Rectal smooth muscle tissue (tissue), 1 donor: ENCODE data around the gene DKK3.

Experiments used
- H3K27ac ChIP-seq: one replicate; pipeline ENCODE4 v1.7.0; 2013; ENCODE audit warnings: low read depth, low read length, inconsistent platforms
- H3K27me3 ChIP-seq: one replicate; pipeline ENCODE4 v1.7.0; 2013; ENCODE audit warnings: low read length; ENCODE audit not compliant: control insufficient read depth, insufficient read depth
- H3K36me3 ChIP-seq: one replicate; pipeline ENCODE4 v1.7.0; 2013; ENCODE audit warnings: low read length; ENCODE audit not compliant: control insufficient read depth, insufficient read depth
- H3K4me1 ChIP-seq: one replicate; pipeline ENCODE4 v1.7.0; 2013; ENCODE audit warnings: low read length; ENCODE audit not compliant: control insufficient read depth, insufficient read depth
- H3K4me3 ChIP-seq: one replicate; pipeline ENCODE4 v1.7.0; 2013; ENCODE audit warnings: low read length
- H3K9ac ChIP-seq: one replicate; pipeline ENCODE4 v1.7.0; 2013; ENCODE audit warnings: low read length

The DKK3 gene

DNA sequence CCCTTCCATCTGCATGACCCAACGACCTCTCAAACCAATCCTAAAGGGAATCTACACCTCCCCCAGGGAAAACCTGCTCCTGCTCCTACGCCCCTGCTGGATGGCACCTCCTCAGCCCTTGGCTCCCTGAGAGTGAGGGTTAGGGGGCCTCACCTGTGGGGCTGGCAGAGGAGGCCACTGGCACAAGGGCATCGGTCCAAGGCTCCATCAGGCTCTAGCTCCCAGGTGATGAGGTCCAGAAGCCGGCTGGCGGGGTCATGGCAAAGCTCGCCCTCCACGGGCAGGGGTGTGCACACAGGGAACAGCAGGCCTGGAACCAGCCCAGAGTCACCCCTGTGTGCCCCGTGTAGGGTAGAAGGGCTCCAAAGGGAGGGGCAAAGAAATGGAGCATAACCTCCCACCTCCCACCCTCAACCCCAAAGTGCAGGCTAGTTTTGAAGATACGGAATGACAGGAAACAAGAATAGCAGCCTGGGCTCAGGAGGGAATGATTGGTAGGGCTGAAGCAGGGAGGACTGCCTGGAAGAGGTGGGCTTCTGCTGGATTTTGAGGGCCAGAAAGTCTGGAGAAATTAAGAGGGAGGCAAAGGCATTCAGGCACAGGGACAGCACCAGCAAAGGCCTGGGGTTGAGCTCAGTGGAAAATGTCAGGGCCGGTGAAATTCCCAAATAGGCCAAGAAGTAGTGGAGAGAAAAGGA, 42.6 kb downstream of the DKK3 start:
- H3K27me3 ChIP-seq: no peaks in the 10 kb centered on the region
- H3K4me3 ChIP-seq: no peak overlapping the region
- no peaks in the 10 kb centered on the region for H3K4me1 ChIP-seq
- no peak overlapping the region for H3K27ac ChIP-seq
- no peak overlapping the region for H3K9ac ChIP-seq
- no peaks in the 10 kb centered on the region for H3K36me3 ChIP-seq

DNA sequence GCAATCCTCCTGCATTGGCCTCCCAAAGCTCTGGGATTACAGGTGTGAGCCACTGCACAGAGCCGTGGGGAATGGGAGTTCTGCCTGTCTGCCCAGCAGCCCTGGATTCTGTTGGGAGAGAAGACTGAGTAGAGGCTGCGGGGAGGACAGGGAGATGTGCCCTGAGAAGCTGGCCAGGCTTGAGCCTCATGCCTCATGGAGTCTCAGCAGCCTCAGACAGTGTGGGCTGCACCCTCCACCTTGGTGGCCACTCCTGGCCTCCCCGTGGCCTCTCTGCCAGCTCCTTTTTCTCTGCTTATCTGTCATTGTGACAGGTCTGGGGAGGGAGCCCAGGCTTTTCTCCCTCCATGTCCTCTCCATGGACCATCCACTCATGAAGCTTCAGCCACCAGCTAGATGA, 43.2 kb downstream of the DKK3 start:
- H3K27me3 ChIP-seq: no peaks in the 10 kb centered on the region
- no peak overlapping the region for H3K27ac ChIP-seq
- no peaks in the 10 kb centered on the region for H3K36me3 ChIP-seq
- H3K4me1 ChIP-seq: no peaks in the 10 kb centered on the region
- no peak overlapping the region for H3K4me3 ChIP-seq
- H3K9ac ChIP-seq: no peak overlapping the region

DNA sequence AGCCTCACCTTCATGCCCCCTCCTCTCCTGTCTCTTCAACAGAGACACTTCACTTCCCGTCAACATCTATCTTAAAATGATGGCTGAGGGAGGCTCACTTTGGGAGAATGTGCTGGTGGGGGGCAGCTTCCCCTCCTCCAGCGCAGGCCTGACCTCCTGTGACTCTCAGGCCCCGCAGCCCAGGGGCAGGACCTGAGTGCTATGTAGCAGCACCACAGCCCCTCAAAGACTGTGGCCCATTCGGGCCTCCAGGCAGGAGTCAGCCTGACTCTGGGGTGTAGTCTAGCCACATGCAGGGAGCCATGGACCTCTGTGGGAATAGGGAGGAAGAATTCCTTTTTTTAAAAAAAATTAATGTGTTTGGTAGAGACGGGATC, 43.7 kb downstream of the DKK3 start:
- H3K27me3 ChIP-seq: no peaks in the 10 kb centered on the region
- H3K36me3 ChIP-seq: no peaks in the 10 kb centered on the region
- no peak overlapping the region for H3K27ac ChIP-seq
- no peak overlapping the region for H3K4me3 ChIP-seq
- no peak overlapping the region for H3K9ac ChIP-seq
- H3K4me1 ChIP-seq: no peaks in the 10 kb centered on the region

DNA sequence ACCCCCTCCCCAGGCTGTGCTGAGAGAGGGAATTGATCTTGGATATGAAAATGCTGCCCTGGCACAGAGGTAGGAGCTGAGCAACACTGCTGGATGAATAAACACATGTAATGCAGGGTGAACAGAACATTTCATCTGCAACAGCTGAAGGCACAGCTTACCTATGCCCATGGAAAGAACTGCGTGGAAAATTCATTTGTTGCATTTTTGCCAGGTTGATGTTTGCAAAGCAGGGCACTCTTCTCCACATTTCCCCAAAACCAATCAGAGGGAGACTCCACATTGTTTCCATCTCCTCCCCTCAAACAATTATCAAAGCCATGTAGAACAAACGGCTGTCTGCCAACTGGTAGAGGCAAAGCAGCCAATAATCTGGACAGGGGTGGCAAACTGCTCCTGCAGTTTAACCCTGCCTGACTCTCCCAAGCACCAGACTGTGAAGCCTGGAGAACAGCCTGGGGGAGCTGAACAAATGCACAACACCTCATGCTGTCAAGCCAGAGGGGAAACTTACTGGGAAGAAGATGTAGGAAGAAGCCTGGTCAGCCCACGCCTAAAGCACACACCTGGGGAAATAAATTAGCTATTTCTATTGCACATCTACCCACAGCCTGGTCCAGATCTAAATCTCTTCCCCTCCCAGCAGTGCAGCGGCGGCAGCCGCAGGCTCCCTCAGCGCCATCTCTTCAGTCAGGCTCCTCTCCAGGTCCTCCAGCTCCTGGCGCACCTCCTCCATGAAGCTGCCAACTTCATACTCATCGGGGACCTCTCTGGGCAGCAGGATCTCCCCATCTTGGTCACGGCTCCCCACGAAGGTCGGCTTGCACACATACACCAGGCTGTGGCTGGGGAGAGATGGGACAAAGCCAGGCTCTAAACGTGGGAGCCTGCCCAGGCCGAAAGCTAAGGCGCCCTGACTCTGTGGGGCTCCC, 44.3 kb downstream of the DKK3 start:
- Histone ChIP-seq H3K9ac (no peak overlapping the region), H3K36me3 (no peaks in the 10 kb centered on the region), H3K27me3 (no peaks in the 10 kb centered on the region), H3K27ac (no peak overlapping the region), H3K4me1 (no peaks in the 10 kb centered on the region), H3K4me3 (no peak overlapping the region)

DNA sequence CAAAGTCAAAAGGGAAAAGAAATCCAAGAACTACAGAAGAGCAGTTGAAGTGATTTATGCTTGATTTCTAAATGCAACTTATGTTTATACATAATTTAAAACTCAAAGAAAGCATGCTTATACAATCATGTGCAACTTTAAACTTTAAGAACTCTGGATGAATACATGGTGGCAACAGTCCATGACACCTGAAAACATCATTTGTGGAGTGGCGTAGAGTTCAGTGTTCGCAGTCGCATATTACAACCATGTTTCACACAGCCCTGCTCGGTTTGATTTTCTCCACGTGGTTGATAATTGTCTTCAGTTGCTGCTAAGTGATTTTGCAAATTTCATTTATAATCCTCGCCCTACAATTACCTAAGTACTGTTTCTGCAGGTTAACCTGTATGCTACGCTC, 45.4 kb downstream of the DKK3 start:
- Histone ChIP-seq H3K4me3 (no peak overlapping the region), H3K9ac (no peak overlapping the region), H3K36me3 (no peaks in the 10 kb centered on the region), H3K27me3 (no peaks in the 10 kb centered on the region), H3K27ac (no peak overlapping the region), H3K4me1 (no peaks in the 10 kb centered on the region)

DNA sequence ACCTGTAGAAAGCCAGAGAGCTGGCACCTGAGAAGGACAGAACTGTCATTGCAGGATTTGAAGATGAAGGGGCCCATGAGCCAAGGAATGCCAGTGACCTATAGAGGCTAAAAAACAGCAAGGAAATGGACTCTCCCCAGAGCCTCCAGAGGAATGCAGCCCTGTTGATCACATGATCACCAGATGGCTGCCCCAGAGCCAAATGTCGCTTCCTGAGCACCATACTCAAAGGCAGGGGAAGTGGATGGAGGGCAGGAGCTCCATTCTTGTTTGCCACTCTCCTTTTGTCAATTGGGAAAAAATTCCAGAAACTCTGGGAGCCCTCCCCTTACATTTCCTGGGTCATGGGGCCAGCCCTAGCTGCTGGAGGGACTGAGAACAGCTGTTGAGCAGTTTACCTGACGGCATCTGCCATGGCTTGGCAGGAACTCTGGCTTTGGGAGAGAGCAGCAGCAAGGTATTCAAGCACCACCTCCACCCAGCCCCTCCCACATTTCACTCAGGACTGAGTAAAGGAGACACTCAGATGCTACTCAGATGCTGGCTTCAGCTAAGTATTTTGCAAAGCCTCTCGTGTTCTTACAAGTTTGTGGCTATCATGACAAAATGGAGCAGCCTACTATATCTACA, 46.9 kb downstream of the DKK3 start:
- Histone ChIP-seq H3K9ac (no peak overlapping the region), H3K4me3 (no peak overlapping the region), H3K36me3 (peaks cover 6% of the 10 kb centered on the region), H3K27me3 (no peaks in the 10 kb centered on the region), H3K27ac (no peak overlapping the region), H3K4me1 (no peaks in the 10 kb centered on the region)

DNA sequence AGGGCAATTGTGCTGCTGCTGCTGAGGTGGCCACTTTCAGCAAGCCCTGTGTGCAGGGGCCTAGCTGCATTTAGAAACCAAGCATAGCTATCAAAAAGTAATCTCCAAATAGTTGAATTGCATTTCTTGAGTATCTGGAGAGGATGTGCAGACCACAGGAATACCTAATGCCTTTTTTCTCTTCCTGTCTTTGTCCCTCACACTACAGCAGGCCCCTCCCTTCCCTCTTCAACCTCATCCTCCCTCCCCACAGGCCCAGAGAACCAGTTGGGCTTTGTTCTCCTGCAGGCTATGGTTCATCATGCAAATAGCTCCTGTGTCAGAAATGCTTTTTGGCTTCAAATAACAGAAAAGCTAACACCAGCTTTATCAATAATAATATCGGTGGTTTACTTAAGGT, 47.7 kb downstream of the DKK3 start:
- peaks cover 11% of the 10 kb centered on the region for H3K36me3 ChIP-seq
- H3K4me3 ChIP-seq: no peak overlapping the region
- no peak overlapping the region for H3K27ac ChIP-seq
- no peak overlapping the region for H3K9ac ChIP-seq
- no peaks in the 10 kb centered on the region for H3K4me1 ChIP-seq
- no peaks in the 10 kb centered on the region for H3K27me3 ChIP-seq

DNA sequence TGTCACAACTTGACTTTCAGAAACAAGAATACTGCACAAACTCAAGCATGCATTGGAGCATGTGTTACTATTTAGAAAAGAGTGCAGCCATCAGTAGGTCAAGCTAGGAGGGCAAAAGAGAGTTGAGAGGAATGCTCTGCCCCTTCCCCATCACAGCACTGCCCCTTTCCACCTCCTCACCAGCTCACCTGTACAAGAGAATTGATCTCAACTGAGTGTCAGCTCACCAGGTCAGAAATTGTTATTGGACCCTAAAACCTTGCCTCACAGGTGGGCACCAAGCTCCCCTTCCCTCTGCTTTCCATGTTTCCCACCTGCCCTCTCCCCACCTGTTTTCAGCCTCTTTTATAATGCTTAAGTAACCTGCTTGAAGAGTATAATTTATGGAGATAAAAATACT, 48.8 kb downstream of the DKK3 start:
- Histone ChIP-seq H3K27me3 (no peaks in the 10 kb centered on the region), H3K9ac (no peak overlapping the region), H3K27ac (no peak overlapping the region), H3K4me3 (no peak overlapping the region), H3K4me1 (no peaks in the 10 kb centered on the region), H3K36me3 (peaks cover 15% of the 10 kb centered on the region)

DNA sequence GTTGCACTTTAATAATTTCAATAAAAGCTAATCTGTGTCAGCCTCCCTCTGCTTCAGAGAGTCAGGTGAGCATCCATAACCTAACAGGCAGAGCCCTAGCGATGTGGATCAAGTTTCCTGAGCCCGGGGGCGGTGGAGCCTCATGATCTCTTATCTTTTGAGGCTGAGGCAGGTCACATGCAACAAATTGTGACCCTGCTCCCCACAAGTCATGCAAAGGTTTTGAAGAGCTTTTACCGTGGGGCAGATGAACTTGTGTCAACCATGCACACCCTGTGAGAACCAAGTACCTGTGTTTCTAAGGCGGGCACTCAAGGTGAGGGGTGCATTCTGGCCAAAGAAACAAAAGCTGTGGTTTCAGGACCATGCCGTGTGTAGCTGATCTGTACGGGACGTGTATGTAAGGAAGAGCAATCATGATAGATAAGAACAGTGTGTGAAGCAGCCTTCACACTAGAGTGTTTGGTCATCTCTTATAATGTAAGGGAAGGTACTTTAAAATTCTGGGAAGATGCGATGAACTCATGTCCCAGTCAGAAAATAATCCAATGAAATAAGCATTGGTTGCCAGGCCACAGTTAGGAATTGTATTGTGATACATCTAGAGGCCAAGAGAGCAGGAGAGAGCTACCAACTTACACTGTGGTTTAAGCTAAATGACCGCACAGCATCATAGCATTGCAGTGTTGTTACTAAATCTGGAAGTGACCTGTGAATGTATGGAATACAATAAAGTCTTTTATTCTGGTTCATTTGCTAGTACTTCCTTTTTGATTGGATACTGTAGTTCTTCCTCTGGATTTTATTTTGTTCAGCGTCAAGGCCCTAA, 49.8 kb downstream of the DKK3 start:
- Histone ChIP-seq H3K36me3 (peaks cover 15% of the 10 kb centered on the region), H3K4me3 (no peak overlapping the region)

DNA sequence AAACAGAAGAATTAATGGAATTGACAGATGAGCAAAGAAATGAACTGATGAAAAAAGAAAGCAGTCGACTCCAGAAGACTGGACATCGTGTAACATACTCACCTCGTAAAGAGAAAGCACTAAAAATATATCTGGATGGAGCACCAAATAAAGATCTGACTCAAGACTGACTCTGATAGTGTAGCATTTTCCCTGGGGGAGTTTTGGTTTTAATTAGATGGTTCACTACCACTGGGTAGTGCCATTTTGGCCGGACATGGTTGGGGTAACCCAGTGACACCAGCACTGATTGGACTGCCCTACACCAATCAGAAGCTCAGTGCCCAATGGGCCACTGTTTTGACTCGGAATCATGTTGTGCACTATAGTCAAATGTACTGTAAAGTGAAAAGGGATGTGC, 52.4 kb downstream of the DKK3 start:
- H3K9ac ChIP-seq: no peak overlapping the region
- no peaks in the 10 kb centered on the region for H3K27me3 ChIP-seq
- H3K27ac ChIP-seq: no peak overlapping the region
- no peaks in the 10 kb centered on the region for H3K4me1 ChIP-seq
- no peak overlapping the region for H3K4me3 ChIP-seq
- peaks cover 15% of the 10 kb centered on the region for H3K36me3 ChIP-seq

More for the DNA sequence above, 49.8 kb downstream of the DKK3 start:
- Histone ChIP-seq H3K27ac (no peak overlapping the region), H3K9ac (no peak overlapping the region), H3K4me1 (no peaks in the 10 kb centered on the region), H3K27me3 (no peaks in the 10 kb centered on the region)

DNA sequence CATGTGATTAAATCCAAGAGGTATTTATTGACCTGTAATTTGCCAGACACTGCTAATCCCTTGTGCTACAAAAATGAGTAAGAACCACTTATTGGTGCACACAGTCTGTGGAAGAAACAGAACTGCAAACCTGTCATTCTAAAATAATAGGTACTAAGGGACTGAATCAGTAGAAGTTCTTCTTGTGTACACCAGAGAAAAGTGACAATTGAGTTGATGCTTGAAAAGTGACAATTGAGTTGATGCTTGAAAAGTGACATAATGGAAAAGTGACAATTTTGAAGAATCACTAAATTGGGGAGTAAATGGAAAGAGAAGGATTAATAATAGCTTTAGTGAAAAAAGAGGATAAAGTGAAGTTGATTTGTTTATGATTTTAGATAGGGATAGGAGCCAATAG, 56.4 kb downstream of the DKK3 start:
- no peaks in the 10 kb centered on the region for H3K27me3 ChIP-seq
- H3K4me3 ChIP-seq: no peak overlapping the region
- no peak overlapping the region for H3K27ac ChIP-seq
- H3K9ac ChIP-seq: no peak overlapping the region
- H3K36me3 ChIP-seq: peaks cover 15% of the 10 kb centered on the region
- no peaks in the 10 kb centered on the region for H3K4me1 ChIP-seq

DNA sequence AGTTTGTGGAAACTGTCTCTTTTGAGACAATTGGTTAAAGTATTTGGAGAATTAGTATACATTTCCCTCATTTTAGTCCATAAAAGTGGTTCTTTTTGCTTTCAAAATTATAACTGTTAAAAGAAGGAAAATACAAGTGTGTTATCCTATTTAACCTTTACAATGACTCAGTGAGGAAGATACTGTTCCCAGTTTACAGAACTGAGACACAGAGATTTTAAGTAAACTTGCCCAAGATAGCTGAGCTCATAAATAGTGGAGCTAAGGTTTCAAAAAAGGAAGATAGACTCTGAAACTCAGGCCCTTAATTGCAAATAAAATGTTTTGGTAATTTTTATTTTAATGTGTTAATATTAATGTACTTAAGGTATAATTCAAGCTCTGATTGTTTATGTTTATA, 58.9 kb downstream of the DKK3 start:
- Histone ChIP-seq H3K4me3 (no peak overlapping the region), H3K36me3 (no peaks in the 10 kb centered on the region), H3K9ac (no peak overlapping the region), H3K27me3 (no peaks in the 10 kb centered on the region), H3K4me1 (peaks cover 3% of the 10 kb centered on the region), H3K27ac (no peak overlapping the region)
